Measurements from ENCODE around the gene RAB20.

DNA sequence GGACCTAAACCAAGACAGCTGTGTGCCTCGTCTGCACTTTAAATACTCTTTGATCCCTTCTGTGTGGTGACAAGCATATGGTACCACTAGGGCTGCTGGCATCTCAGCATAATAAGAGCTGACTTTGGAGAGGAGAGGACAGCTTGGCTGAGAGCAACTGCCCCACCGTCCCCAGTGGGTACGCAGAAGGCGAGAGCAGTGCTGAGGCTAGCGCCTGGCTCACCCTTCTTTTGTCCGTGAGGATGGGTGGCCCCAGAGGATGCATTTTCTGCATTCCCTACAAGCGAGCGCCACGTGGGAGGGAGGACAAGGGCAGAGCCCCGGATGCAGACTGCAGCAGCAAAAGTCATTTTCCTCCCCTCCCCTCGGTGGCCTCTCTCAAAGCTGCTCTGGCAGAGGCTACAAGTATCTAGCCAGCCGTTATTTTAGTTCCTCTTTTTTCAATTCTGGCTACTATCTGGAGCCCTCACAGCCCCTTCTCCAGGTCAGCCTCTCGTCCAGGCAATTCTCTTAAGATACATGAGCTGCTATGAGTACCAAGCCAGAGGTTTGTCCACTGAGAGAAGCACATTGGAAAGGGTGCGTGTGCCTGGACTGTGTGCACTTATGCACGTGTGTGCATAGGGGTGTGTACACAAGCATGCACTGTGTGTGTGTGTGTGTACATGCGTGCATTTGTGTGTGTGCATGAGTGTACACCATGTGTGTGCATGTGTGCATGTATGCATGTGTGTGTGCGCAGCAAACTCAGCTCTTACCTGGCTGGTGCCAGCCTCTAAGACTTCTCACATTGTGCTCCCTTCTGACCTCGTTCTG is 51.3 kb downstream of the RAB20 start:
- no peak for TF ChIP-seq EZH2 (IDR thresholded peaks at IDR 0.05; ENCODE audit: insufficient read depth, poor library complexity, severe bottlenecking)
- TF ChIP-seq EZH2phosphoT487 (IDR thresholded peaks at IDR 0.05; ENCODE audit: insufficient read depth, low read depth), result no peak
